GM19099 (cell line): ENCODE measurements around the gene LRG1.

Experiments used
- POLR2A ChIP-seq: IDR thresholded peaks from 3 replicates; pipeline ENCODE4 v1.6.1; 2011; ENCODE audit warnings: low read depth; ENCODE audit not compliant: insufficient read length; ENCODE audit errors: extremely low read depth

Gene LRG1

DNA sequence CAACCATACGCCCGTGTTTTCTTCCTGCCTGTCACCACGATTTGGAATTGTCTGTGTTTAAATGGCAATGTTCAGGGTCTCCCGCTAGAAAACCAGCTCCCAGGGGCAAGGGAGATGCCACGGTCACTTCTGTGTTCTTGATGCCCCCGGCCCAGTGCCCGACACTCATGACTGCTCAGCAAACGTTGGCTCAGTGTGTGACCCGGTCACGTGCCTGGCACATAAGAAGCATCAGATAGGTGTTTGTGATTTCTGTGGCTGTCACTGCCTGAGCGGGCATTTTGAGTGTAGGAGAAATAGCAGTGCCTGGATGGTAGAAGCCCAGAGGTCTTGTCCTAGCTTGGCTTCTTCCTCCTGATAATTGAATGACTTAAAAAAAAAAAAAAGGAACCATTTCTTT lies 52.3 kb downstream of the LRG1 start:
- no peak for TF ChIP-seq POLR2A
